WTC11 (cell line): ENCODE results near the gene SIT1. TPM values are rescaled to one million over a fixed set of nuclear protein-coding genes. Genes with fewer than 3 reads are reported as not detected.

Experiments
- ATAC-seq: fragments of 200-7000 bp; cut with Tn5 transposase; 2 replicates; pipeline ENCODE4 v1.10.0; 2021; ENCODE audit warnings: mild to moderate bottlenecking, moderate library complexity
- CTCF ChIA-PET: fragments of 300-600 bp; sonication (Branson Sonifier 250); formaldehyde crosslinking; loops from one replicate; lab custom pipeline; 2021; ENCODE audit warnings: antibody characterized with exemption; lab: Charles Lee
- POLR2A ChIA-PET: fragments of 350-600 bp; sonication (Branson Sonifier 250); formaldehyde crosslinking; loops from one replicate; lab custom pipeline; 2021; ENCODE audit warnings: antibody characterized with exemption; lab: Charles Lee
- DNase-seq: peaks from one replicate; pipeline ENCODE4 v3.0.0; 2021; ENCODE audit warnings: low spot score
- H3K27ac Mint-ChIP-seq: 2 replicates; pipeline ENCODE4 v1.8.0; 2021; ENCODE audit warnings: mixed read lengths
- H3K27me3 Mint-ChIP-seq: 2 replicates; pipeline ENCODE4 v1.8.0; 2021; ENCODE audit warnings: low read depth, mild to moderate bottlenecking, moderate library complexity, mixed read lengths
- H3K36me3 Mint-ChIP-seq: 2 replicates; pipeline ENCODE4 v1.8.0; 2021; ENCODE audit warnings: mixed read lengths
- H3K4me1 Mint-ChIP-seq: 2 replicates; pipeline ENCODE4 v1.8.0; 2022; ENCODE audit warnings: mixed read lengths
- H3K4me3 Mint-ChIP-seq: 2 replicates; pipeline ENCODE4 v1.8.0; 2021; ENCODE audit warnings: mild to moderate bottlenecking, moderate library complexity, mixed read lengths
- H3K9me3 Mint-ChIP-seq: 2 replicates; pipeline ENCODE4 v1.8.0; 2021; ENCODE audit warnings: mixed read lengths
- EMX1 ChIP-seq: fragments of 250-450 bp; sonication (Bioruptor Pico); IDR thresholded peaks from 2 replicates; pipeline ENCODE4 v1.8.0; 2021; ENCODE audit warnings: mild to moderate bottlenecking
- FOXJ3 ChIP-seq: sonication (generic); formaldehyde crosslinking; IDR thresholded peaks from 2 replicates; pipeline ENCODE4 v1.9.0; 2021; ENCODE audit warnings: missing genetic modification reagents, mild to moderate bottlenecking, borderline replicate concordance
- GRHL2 ChIP-seq: fragments of 250-450 bp; sonication (Bioruptor Pico); IDR thresholded peaks from 2 replicates; pipeline ENCODE4 v1.8.0; 2022; ENCODE audit warnings: mild to moderate bottlenecking, moderate library complexity; ENCODE audit not compliant: insufficient replicate concordance, severe bottlenecking
- NFATC4 ChIP-seq: fragments of 250-450 bp; sonication (Bioruptor Pico); IDR thresholded peaks from 2 replicates; pipeline ENCODE4 v1.9.0; 2021; ENCODE audit warnings: mild to moderate bottlenecking
- NR2C2 ChIP-seq: sonication (generic); formaldehyde crosslinking; IDR thresholded peaks from 2 replicates; pipeline ENCODE4 v1.8.0; 2022; ENCODE audit warnings: mild to moderate bottlenecking, missing genetic modification reagents
- PRRX2 ChIP-seq: fragments of 250-450 bp; sonication (Bioruptor Pico); IDR thresholded peaks from 2 replicates; pipeline ENCODE4 v1.8.0; 2021; ENCODE audit warnings: mild to moderate bottlenecking
- ZBTB21 ChIP-seq: sonication (generic); formaldehyde crosslinking; IDR thresholded peaks from 2 replicates; pipeline ENCODE4 v1.8.1; 2023; ENCODE audit warnings: mild to moderate bottlenecking, missing genetic modification reagents, borderline replicate concordance
- ZNF263 ChIP-seq: sonication (generic); formaldehyde crosslinking; IDR thresholded peaks from 2 replicates; pipeline ENCODE4 v1.8.1; 2022; ENCODE audit warnings: low read depth, mild to moderate bottlenecking, moderate library complexity, missing genetic modification reagents
- ZNF423 ChIP-seq: fragments of 250-450 bp; sonication (Bioruptor Pico); IDR thresholded peaks from 2 replicates; pipeline ENCODE4 v2.1.2; 2022; ENCODE audit warnings: mild to moderate bottlenecking, moderate library complexity
- total RNA-seq: library from RNA; stranded (reverse); gene quantifications from 3 replicates; pipeline ENCODE4 v1.2.3, GENCODE V29; 2021
- TF ChIP-seq, protein P1 (sequence below): sonication (generic); formaldehyde crosslinking; IDR thresholded peaks from 2 replicates; pipeline ENCODE4 v1.8.0; 2022; ENCODE audit warnings: mild to moderate bottlenecking, missing genetic modification reagents
- TF ChIP-seq, protein P2 (sequence below): fragments of 250-450 bp; sonication (Bioruptor Pico); IDR thresholded peaks from 2 replicates; pipeline ENCODE4 v1.9.0; 2021; ENCODE audit warnings: moderate library complexity, mild to moderate bottlenecking, inconsistent platforms, borderline replicate concordance
- TF ChIP-seq, protein P3 (sequence below): fragments of 250-450 bp; sonication (Bioruptor Pico); IDR thresholded peaks from 2 replicates; pipeline ENCODE4 v1.9.0; 2021; ENCODE audit warnings: mild to moderate bottlenecking
- TF ChIP-seq, protein P4 (sequence below): sonication (generic); formaldehyde crosslinking; IDR thresholded peaks from 2 replicates; pipeline ENCODE4 v1.8.1; 2022; ENCODE audit warnings: mild to moderate bottlenecking, missing genetic modification reagents, moderate library complexity, borderline replicate concordance
- TF ChIP-seq, protein P5 (sequence below): sonication (generic); formaldehyde crosslinking; IDR thresholded peaks from 2 replicates; pipeline ENCODE4 v1.8.1; 2022; ENCODE audit warnings: low read depth, mild to moderate bottlenecking, moderate library complexity, missing genetic modification reagents, borderline replicate concordance
- TF ChIP-seq, protein P6 (sequence below): sonication (generic); formaldehyde crosslinking; IDR thresholded peaks from 2 replicates; pipeline ENCODE4 v1.8.1; 2023; ENCODE audit warnings: mild to moderate bottlenecking, moderate library complexity, missing genetic modification reagents

Gene SIT1
- total RNA-seq, 1 experiment from 2014 or later = 4.1 TPM

DNA sequence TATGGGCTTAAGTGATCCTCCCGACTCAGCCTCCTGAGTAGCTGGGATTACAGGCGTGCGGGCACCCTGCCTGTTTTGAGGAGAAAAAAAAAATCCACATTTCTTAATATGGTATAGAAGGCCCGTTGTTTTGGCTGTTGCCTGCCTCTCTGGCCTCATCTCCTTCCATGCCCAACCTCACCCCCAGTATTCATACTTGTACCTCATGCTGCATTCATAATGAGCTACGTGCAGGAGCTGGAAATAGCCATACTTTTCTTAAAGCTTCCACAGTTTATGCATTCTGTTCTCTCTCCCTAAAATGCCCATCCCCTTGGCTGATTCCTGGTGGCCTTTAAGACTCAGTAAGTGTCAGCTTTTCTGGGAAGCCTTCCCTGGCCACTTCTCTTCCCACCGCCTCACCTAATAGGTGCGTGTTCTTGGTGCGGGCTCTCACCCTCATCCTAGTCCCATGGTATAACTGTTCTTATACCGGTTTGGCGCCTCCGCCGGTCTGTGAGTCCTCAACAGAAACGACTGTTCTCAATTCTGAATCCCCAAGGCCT, 41.1 kb upstream of the SIT1 start:
- H3K9me3 Mint-ChIP-seq = no peaks in the 10 kb centered on the region
- DNase-seq = peak; percentile 33
- CTCF ChIA-PET = interaction anchor here (0.7 to 6.8 kb wide), 14 partner anchors 9 to 93 kb away, joined by 3 to 49 read pairs (median 12); partner anchors contain the start of genes ARHGEF39, CCDC107, RMRP and TESK1
- peak overlapping the region; percentile 91 for H3K4me3 Mint-ChIP-seq
- no peak for ATAC-seq
- POLR2A ChIA-PET = interaction anchor here (1.2 to 5.2 kb wide), 6 partner anchors 9 to 65 kb away, joined by 3 to 38 read pairs (median 16); partner anchors contain the start of genes ARHGEF39, CCDC107 and RMRP
- peaks cover 23% of the 10 kb centered on the region for H3K4me1 Mint-ChIP-seq
- TF ChIP-seq PRRX2 (CRISPR knock-in tag) (no peak), ZBTB21 (CRISPR knock-in tag) (no peak), ZNF263 (CRISPR knock-in tag) (no peak), FOXJ3 (CRISPR knock-in tag) (no peak), ZNF423 (CRISPR knock-in tag) (no peak), EMX1 (CRISPR knock-in tag) (no peak), GRHL2 (no peak), NR2C2 (no peak), NFATC4 (CRISPR knock-in tag) (no peak)
- TF ChIP-seq, protein P1, sequence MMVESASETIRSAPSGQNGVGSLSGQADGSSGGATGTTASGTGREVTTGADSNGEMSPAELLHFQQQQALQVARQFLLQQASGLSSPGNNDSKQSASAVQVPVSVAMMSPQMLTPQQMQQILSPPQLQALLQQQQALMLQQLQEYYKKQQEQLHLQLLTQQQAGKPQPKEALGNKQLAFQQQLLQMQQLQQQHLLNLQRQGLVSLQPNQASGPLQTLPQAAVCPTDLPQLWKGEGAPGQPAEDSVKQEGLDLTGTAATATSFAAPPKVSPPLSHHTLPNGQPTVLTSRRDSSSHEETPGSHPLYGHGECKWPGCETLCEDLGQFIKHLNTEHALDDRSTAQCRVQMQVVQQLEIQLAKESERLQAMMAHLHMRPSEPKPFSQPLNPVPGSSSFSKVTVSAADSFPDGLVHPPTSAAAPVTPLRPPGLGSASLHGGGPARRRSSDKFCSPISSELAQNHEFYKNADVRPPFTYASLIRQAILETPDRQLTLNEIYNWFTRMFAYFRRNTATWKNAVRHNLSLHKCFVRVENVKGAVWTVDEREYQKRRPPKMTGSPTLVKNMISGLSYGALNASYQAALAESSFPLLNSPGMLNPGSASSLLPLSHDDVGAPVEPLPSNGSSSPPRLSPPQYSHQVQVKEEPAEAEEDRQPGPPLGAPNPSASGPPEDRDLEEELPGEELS (CRISPR knock-in tag) = no peak
- TF ChIP-seq, protein P2, sequence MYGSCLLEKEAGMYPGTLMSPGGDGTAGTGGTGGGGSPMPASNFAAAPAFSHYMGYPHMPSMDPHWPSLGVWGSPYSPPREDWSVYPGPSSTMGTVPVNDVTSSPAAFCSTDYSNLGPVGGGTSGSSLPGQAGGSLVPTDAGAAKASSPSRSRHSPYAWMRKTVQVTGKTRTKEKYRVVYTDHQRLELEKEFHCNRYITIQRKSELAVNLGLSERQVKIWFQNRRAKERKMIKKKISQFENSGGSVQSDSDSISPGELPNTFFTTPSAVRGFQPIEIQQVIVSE (CRISPR knock-in tag) = no peak
- TF ChIP-seq, protein P3, sequence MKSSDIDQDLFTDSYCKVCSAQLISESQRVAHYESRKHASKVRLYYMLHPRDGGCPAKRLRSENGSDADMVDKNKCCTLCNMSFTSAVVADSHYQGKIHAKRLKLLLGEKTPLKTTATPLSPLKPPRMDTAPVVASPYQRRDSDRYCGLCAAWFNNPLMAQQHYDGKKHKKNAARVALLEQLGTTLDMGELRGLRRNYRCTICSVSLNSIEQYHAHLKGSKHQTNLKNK (CRISPR knock-in tag) = no peak
- TF ChIP-seq, protein P4, sequence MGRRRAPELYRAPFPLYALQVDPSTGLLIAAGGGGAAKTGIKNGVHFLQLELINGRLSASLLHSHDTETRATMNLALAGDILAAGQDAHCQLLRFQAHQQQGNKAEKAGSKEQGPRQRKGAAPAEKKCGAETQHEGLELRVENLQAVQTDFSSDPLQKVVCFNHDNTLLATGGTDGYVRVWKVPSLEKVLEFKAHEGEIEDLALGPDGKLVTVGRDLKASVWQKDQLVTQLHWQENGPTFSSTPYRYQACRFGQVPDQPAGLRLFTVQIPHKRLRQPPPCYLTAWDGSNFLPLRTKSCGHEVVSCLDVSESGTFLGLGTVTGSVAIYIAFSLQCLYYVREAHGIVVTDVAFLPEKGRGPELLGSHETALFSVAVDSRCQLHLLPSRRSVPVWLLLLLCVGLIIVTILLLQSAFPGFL (CRISPR knock-in tag) = no peak
- TF ChIP-seq, protein P5, sequence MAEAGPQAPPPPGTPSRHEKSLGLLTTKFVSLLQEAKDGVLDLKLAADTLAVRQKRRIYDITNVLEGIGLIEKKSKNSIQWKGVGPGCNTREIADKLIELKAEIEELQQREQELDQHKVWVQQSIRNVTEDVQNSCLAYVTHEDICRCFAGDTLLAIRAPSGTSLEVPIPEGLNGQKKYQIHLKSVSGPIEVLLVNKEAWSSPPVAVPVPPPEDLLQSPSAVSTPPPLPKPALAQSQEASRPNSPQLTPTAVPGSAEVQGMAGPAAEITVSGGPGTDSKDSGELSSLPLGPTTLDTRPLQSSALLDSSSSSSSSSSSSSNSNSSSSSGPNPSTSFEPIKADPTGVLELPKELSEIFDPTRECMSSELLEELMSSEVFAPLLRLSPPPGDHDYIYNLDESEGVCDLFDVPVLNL (CRISPR knock-in tag) = no peak
- TF ChIP-seq, all 79 proteins: peak for 0
- H3K36me3 Mint-ChIP-seq = peaks cover 6% of the 10 kb centered on the region
- no peaks in the 10 kb centered on the region for H3K27me3 Mint-ChIP-seq
- H3K27ac Mint-ChIP-seq = peak overlapping the region; percentile 47; the same call in 1 of the 2 replicates

DNA sequence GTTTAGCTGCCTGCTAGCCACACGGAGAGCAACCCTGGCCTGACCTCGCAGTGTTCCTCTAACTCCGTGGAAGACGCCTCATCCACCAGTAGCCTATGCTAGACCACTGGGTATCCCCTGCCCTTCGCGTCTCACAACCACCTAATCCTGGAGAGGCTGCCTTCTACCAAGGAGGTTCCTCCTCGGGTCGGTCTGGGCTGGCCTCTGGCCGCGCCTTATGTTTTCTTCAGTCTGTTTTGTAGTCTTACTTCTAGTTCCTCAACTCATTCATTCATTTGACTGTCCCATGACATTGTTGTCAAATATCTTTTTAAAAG, 40.6 kb upstream of the SIT1 start:
- no peak for DNase-seq
- CTCF ChIA-PET = interaction anchor here (0.9 to 6.8 kb wide), 17 partner anchors 16 to 99 kb away, joined by 3 to 49 read pairs (median 11); partner anchors contain the start of genes ARHGEF39, CCDC107, CREB3 and RMRP
- peaks cover 4% of the 10 kb centered on the region for H3K36me3 Mint-ChIP-seq
- H3K27me3 Mint-ChIP-seq = no peaks in the 10 kb centered on the region
- peak overlapping the region; percentile 91 for H3K4me3 Mint-ChIP-seq
- TF ChIP-seq, protein P6, sequence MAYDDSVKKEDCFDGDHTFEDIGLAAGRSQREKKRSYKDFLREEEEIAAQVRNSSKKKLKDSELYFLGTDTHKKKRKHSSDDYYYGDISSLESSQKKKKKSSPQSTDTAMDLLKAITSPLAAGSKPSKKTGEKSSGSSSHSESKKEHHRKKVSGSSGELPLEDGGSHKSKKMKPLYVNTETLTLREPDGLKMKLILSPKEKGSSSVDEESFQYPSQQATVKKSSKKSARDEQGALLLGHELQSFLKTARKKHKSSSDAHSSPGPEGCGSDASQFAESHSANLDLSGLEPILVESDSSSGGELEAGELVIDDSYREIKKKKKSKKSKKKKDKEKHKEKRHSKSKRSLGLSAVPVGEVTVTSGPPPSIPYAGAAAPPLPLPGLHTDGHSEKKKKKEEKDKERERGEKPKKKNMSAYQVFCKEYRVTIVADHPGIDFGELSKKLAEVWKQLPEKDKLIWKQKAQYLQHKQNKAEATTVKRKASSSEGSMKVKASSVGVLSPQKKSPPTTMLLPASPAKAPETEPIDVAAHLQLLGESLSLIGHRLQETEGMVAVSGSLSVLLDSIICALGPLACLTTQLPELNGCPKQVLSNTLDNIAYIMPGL (CRISPR knock-in tag) = no peak
- TF ChIP-seq, all 79 proteins: peak for 0
- peaks cover 23% of the 10 kb centered on the region for H3K4me1 Mint-ChIP-seq
- no peaks in the 10 kb centered on the region for H3K9me3 Mint-ChIP-seq
- POLR2A ChIA-PET = interaction anchor here (1.2 to 5.2 kb wide), 12 partner anchors 8 to 588 kb away, joined by 3 to 38 read pairs (median 11); partner anchors contain the start of genes ARHGEF39, CCDC107, CREB3 and RMRP
- 0 out of 2 replicates have a peak overlapping the region, but pooled peaks have one; percentile 23 for H3K27ac Mint-ChIP-seq
- ATAC-seq = peak; percentile 41
